Endothelial cell (in vitro differentiated cells): Measurements from ENCODE around the gene PVRIG. TPM values are rescaled to one million over a fixed set of nuclear protein-coding genes. Genes with fewer than 3 reads are reported as not detected.
"Not testable (repeated sequence)": the region's sequence is repeated elsewhere in the genome, so short reads cannot be mapped to it uniquely, and the experiment has no call there.

Experiments
- DNase-seq: peaks from one replicate; pipeline ENCODE4 v3.0.0; 2021; ENCODE audit warnings: low spot score
- H3K27ac Mint-ChIP-seq: one replicate; pipeline ENCODE4 v1.8.0; 2021; ENCODE audit warnings: mixed read lengths, inconsistent platforms; ENCODE audit not compliant: unreplicated experiment
- H3K27me3 Mint-ChIP-seq: one replicate; pipeline ENCODE4 v1.8.0; 2021; ENCODE audit warnings: mild to moderate bottlenecking, moderate library complexity, mixed read lengths, inconsistent platforms; ENCODE audit not compliant: unreplicated experiment
- H3K36me3 Mint-ChIP-seq: one replicate; pipeline ENCODE4 v1.8.0; 2021; ENCODE audit warnings: mild to moderate bottlenecking, low read depth, mixed read lengths, inconsistent platforms; ENCODE audit not compliant: unreplicated experiment
- H3K4me1 Mint-ChIP-seq: one replicate; pipeline ENCODE4 v1.8.0; 2021; ENCODE audit warnings: mild to moderate bottlenecking, mixed read lengths, inconsistent platforms; ENCODE audit not compliant: unreplicated experiment
- H3K4me3 Mint-ChIP-seq: one replicate; pipeline ENCODE4 v1.8.0; 2021; ENCODE audit warnings: mild to moderate bottlenecking, mixed read lengths, inconsistent platforms; ENCODE audit not compliant: unreplicated experiment
- H3K9me3 Mint-ChIP-seq: one replicate; pipeline ENCODE4 v1.8.0; 2021; ENCODE audit warnings: mixed read lengths, inconsistent platforms; ENCODE audit not compliant: unreplicated experiment
- total RNA-seq: library from RNA; stranded (reverse); fragmentation: NEBNext Ultra II Directional; extraction: Animal tissue kit (Norgen Biotek cat#: 25700); gene quantifications from one replicate; pipeline ENCODE4 v1.2.1, GENCODE V29; 2021; ENCODE audit not compliant: unreplicated experiment
- TF ChIP-seq, protein P1 (sequence below): fragments of 200-600 bp; sonication (generic); IDR thresholded peaks from one replicate; pipeline ENCODE4 v1.5.0; 2021; ENCODE audit warnings: antibody characterized with exemption; ENCODE audit not compliant: unreplicated experiment

The PVRIG gene
- total RNA-seq, 1 donor from 2014 or later: not detected

DNA sequence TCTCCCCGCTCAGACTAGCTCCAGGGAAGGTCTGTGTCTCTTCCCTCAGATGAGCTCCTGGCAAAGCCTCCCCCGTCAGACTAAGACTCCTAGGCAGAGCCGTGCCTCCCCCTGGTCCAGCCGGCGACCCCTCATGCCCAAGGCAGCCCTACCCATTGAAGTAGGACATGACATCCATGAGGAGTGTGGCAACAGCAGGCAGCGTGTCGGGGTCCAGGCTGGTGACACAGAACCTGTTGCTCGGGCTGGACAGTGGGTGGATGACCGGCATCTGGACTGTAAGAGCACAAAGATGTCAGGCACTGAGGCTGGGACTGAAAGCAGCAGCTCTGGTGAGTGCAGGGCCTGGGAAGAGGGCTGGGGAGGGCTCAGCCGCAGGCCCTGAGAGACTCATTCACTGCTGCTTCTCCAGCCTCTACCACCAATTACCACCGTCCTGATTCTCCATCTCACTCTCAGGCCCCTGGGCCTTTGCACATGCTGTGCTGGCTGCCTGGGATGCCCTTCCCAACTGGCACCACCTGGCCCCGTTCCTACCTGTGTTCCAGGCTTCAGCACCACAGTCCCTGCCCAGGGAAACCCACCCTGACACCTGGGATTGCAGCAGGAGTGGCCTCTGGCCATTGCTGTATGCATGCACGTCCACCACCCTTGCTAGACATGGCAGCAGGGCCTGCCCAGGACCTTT is 2.8 kb downstream of the PVRIG start:
- no peak for DNase-seq
- peaks cover 11% of the 10 kb centered on the region for H3K27me3 Mint-ChIP-seq
- H3K27ac Mint-ChIP-seq: no peak overlapping the region
- peaks cover 20% of the 10 kb centered on the region for H3K36me3 Mint-ChIP-seq
- TF ChIP-seq, protein P1, sequence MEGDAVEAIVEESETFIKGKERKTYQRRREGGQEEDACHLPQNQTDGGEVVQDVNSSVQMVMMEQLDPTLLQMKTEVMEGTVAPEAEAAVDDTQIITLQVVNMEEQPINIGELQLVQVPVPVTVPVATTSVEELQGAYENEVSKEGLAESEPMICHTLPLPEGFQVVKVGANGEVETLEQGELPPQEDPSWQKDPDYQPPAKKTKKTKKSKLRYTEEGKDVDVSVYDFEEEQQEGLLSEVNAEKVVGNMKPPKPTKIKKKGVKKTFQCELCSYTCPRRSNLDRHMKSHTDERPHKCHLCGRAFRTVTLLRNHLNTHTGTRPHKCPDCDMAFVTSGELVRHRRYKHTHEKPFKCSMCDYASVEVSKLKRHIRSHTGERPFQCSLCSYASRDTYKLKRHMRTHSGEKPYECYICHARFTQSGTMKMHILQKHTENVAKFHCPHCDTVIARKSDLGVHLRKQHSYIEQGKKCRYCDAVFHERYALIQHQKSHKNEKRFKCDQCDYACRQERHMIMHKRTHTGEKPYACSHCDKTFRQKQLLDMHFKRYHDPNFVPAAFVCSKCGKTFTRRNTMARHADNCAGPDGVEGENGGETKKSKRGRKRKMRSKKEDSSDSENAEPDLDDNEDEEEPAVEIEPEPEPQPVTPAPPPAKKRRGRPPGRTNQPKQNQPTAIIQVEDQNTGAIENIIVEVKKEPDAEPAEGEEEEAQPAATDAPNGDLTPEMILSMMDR: no peak
- H3K4me1 Mint-ChIP-seq: no peaks in the 10 kb centered on the region
- H3K4me3 Mint-ChIP-seq: peak overlapping the region; percentile 56
- H3K9me3 Mint-ChIP-seq: no peaks in the 10 kb centered on the region

DNA sequence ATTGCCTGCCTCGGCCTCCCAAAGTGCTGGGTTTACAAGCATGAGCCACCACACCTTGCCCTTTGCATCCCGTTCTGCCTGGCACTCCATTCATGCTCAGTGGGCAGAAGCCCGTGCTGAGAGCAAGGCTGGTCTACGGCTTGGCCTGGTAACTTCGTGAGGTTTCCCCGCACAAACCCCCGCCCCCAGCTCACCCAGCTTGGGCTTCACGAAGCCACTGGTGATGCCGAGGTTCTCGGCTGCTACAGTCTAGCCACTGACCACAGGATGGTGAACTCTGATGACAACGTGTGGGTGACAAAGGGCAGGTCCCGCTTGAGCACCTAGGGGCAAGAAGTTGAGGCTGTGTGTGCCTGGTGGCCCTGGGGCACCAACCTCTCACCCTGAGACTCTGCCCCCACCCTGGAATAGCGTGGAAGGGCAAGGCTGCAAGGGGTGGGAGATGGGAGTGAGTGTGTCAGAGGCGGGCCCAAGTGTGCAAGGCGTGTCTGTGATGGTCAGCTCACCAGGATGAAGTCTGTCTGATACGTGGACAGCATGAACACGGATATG is 3.7 kb downstream of the PVRIG start:
- not testable (repeated sequence) for H3K27me3 Mint-ChIP-seq, H3K4me3 Mint-ChIP-seq, H3K27ac Mint-ChIP-seq, H3K4me1 Mint-ChIP-seq, H3K9me3 Mint-ChIP-seq, DNase-seq
- peaks cover 19% of the 10 kb centered on the region for H3K36me3 Mint-ChIP-seq

- Mint-ChIP-seq H3K4me3 (peak overlapping the region; percentile 21), H3K36me3 (peaks cover 11% of the 10 kb centered on the region)
- H3K9me3 Mint-ChIP-seq, DNase-seq, H3K4me1 Mint-ChIP-seq, H3K27ac Mint-ChIP-seq, H3K27me3 Mint-ChIP-seq: not testable (repeated sequence)
These were observed 5.1 kb downstream of the PVRIG start for GRCh38 chr7:100224891-100225290.

DNA sequence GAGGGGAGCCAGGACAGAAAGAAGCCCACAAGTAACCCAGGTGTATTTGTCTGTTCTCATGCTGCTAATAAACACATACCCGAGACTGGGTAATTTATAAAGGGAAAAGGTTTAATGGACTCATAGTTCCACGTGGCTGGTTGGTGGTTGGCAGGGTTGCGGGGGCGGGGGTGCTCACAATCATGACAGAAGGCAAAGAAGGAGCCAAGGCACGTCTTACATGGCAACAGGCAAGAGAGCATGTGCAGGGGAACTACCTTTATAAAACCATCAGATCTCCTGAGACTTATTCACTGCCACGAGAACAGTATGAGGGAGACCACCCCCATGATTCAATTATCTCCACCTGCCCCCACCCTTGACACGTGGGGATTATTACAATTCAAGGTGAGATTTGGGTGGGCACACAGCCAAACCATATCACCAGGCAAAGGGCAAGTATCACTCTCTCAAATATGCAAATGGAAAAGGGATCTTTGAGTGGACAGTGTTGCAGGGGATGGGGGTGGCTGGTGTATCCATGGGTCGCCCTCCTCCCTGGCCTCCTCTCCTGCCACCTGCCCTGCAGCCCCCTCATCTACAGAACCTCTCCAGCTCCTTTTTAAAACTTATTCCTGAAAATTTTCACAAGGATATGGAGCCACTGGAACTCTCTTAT is 15.0 kb downstream of the PVRIG start:
- H3K4me3 Mint-ChIP-seq, H3K9me3 Mint-ChIP-seq, DNase-seq, H3K27ac Mint-ChIP-seq, H3K27me3 Mint-ChIP-seq, H3K4me1 Mint-ChIP-seq: not testable (repeated sequence)
- peaks cover 23% of the 10 kb centered on the region for H3K36me3 Mint-ChIP-seq

DNA sequence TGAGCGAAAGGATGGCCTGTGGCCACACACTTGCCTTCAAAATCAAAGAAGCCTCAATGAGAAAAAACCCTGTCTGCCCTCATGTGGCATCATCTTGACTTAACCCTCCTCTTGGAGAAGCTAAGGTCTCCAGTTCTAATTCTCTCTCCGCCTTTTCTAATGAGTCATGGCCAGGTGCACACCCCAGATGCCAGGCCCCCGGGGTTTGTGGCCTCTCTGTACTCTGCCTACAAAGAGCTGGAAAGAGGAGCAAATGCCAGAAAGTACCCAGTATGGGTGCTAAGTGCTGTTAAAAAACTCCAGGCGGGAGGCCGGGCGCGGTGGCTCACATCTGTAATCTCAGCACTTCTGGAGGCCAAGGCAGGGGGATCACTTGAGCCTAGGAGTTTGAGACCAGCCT is 20.2 kb downstream of the PVRIG start:
- not testable (repeated sequence) for H3K9me3 Mint-ChIP-seq, H3K4me3 Mint-ChIP-seq

GRCh38 chr7:100243385-100243784 is 23.6 kb downstream of the PVRIG start:
- DNase-seq, H3K4me3 Mint-ChIP-seq, H3K36me3 Mint-ChIP-seq, H3K27ac Mint-ChIP-seq, H3K9me3 Mint-ChIP-seq: not testable (repeated sequence)
- H3K27me3 Mint-ChIP-seq: peaks cover 12% of the 10 kb centered on the region
- peaks cover 14% of the 10 kb centered on the region for H3K4me1 Mint-ChIP-seq

More for the DNA sequence above, 20.2 kb downstream of the PVRIG start:
- not testable (repeated sequence) for DNase-seq, H3K27me3 Mint-ChIP-seq, H3K27ac Mint-ChIP-seq, H3K4me1 Mint-ChIP-seq
- H3K36me3 Mint-ChIP-seq: peaks cover 11% of the 10 kb centered on the region

- not testable (repeated sequence) for H3K9me3 Mint-ChIP-seq, H3K27ac Mint-ChIP-seq, H3K36me3 Mint-ChIP-seq, DNase-seq, H3K4me3 Mint-ChIP-seq
- H3K4me1 Mint-ChIP-seq: peaks cover 14% of the 10 kb centered on the region
- peaks cover 10% of the 10 kb centered on the region for H3K27me3 Mint-ChIP-seq
These were observed 25.3 kb downstream of the PVRIG start for GRCh38 chr7:100244988-100245605.

GRCh38 chr7:100246121-100246864 is 26.5 kb downstream of the PVRIG start:
- H3K4me1 Mint-ChIP-seq: peaks cover 14% of the 10 kb centered on the region
- peaks cover 10% of the 10 kb centered on the region for H3K27me3 Mint-ChIP-seq
- H3K27ac Mint-ChIP-seq, H3K36me3 Mint-ChIP-seq, H3K9me3 Mint-ChIP-seq, DNase-seq, H3K4me3 Mint-ChIP-seq: not testable (repeated sequence)

- not testable (repeated sequence) for H3K9me3 Mint-ChIP-seq, H3K4me3 Mint-ChIP-seq, H3K36me3 Mint-ChIP-seq, DNase-seq, H3K27ac Mint-ChIP-seq
- peaks cover 10% of the 10 kb centered on the region for H3K27me3 Mint-ChIP-seq
- peaks cover 14% of the 10 kb centered on the region for H3K4me1 Mint-ChIP-seq
These were observed 27.1 kb downstream of the PVRIG start for GRCh38 chr7:100246865-100247137.
